ENCODE data around the gene GLI3.

GLI3 gene

GRCh38 chr7:42039921-42040320 is 197.1 kb downstream of the GLI3 start:
- no peak for DNase-seq (ENCODE audit: low read depth, low spot score)

GRCh38 chr7:42035210-42035609 is 201.8 kb downstream of the GLI3 start:
- no peak for DNase-seq (ENCODE audit: low read depth, low spot score)

GRCh38 chr7:42033480-42033879 is 203.5 kb downstream of the GLI3 start:
- no peak for DNase-seq (ENCODE audit: low read depth, low spot score)

- no peak for DNase-seq (ENCODE audit: low read depth, low spot score)
Observed at GRCh38 chr7:42029405-42029804, 207.6 kb downstream of the GLI3 start.

- no peak for DNase-seq (ENCODE audit: low read depth, low spot score)
Observed at GRCh38 chr7:42027521-42027920, 209.5 kb downstream of the GLI3 start.

GRCh38 chr7:42026622-42027197 is 210.3 kb downstream of the GLI3 start:
- no peak for DNase-seq (ENCODE audit: low read depth, low spot score)

- DNase-seq (ENCODE audit: low read depth, low spot score) = no peak
Observed at GRCh38 chr7:42025635-42026375, 211.2 kb downstream of the GLI3 start.

GRCh38 chr7:42024537-42024936 is 212.5 kb downstream of the GLI3 start:
- no peak for DNase-seq (ENCODE audit: low read depth, low spot score)

GRCh38 chr7:42023262-42023661 is 213.7 kb downstream of the GLI3 start:
- DNase-seq (ENCODE audit: low read depth, low spot score) = peak; percentile 62

GRCh38 chr7:42022791-42023190 is 214.2 kb downstream of the GLI3 start:
- no peak for DNase-seq (ENCODE audit: low read depth, low spot score)

- no peak for DNase-seq (ENCODE audit: low read depth, low spot score)
Observed at GRCh38 chr7:42022056-42022455, 215.0 kb downstream of the GLI3 start.

- DNase-seq (ENCODE audit: low read depth, low spot score) = no peak
Observed at GRCh38 chr7:42021631-42022030, 215.4 kb downstream of the GLI3 start.

GRCh38 chr7:42020061-42020460 is 216.9 kb downstream of the GLI3 start:
- no peak for DNase-seq (ENCODE audit: low read depth, low spot score)

- no peak for DNase-seq (ENCODE audit: low read depth, low spot score)
Observed at GRCh38 chr7:42017349-42017986, 219.5 kb downstream of the GLI3 start.

- no peak for DNase-seq (ENCODE audit: low read depth, low spot score)
Observed at GRCh38 chr7:42016517-42016916, 220.5 kb downstream of the GLI3 start.

GRCh38 chr7:42014625-42015618 is 222.1 kb downstream of the GLI3 start:
- peak; percentile 65 for DNase-seq (ENCODE audit: low read depth, low spot score)

- no peak for DNase-seq (ENCODE audit: low read depth, low spot score)
Observed at GRCh38 chr7:42012786-42013360, 224.1 kb downstream of the GLI3 start.

- no peak for DNase-seq (ENCODE audit: low read depth, low spot score)
Observed at GRCh38 chr7:42012313-42012712, 224.7 kb downstream of the GLI3 start.

GRCh38 chr7:42011846-42012245 is 225.2 kb downstream of the GLI3 start:
- no peak for DNase-seq (ENCODE audit: low read depth, low spot score)

GRCh38 chr7:42010751-42011150 is 226.3 kb downstream of the GLI3 start:
- no peak for DNase-seq (ENCODE audit: low read depth, low spot score)

GRCh38 chr7:42006801-42007513 is 230.1 kb downstream of the GLI3 start:
- DNase-seq (ENCODE audit: low read depth, low spot score) = no peak
